Activated naive CD8-positive, alpha-beta T cell treated with anti-CD3 and anti-CD28 coated beads, Interleukin-2, amount 50 U/mL, for 16 hours (primary cell): ENCODE results near the gene PLP2.
"Not testable (repeated sequence)": the region's sequence is repeated elsewhere in the genome, so short reads cannot be mapped to it uniquely, and the experiment has no call there.

ENCODE experiments used
- DNase-seq: peaks from one replicate; pipeline ENCODE4 v3.0.0-alpha.2; 2020; ENCODE audit warnings: low read depth, low spot score

PLP2 gene

GRCh38 chrX:49171752-49172279, at the start of gene PLP2:
PLP2 (plus strand) TSS chrX:49171898; CDS start chrX:49172001, 103 bp downstream.
- peak; percentile 38 for DNase-seq

GRCh38 chrX:49122499-49122898, 49.2 kb upstream of the PLP2 start:
- DNase-seq = no peak

GRCh38 chrX:49127742-49128258, 43.9 kb upstream of the PLP2 start:
- not testable (repeated sequence) for DNase-seq

DNA sequence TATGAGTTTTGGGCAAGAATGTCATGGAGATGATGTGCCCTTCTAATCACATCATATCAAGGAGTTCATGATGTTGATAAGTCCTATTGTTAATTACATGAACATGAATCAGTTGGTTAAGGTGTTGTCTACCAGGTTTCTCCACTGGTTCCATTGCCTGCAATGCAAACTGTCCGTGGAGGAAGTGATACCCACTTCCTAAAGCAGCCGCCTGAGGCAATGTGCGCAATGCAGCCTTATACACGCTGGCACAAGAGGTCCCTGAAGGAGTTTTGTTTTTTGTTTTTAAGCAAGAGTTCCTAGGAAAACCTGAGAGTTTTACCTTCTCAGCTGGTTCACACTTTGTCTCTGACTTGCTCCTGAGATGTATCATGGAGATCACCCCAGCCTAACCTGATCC, 42.3 kb upstream of the PLP2 start:
- DNase-seq = no peak

DNA sequence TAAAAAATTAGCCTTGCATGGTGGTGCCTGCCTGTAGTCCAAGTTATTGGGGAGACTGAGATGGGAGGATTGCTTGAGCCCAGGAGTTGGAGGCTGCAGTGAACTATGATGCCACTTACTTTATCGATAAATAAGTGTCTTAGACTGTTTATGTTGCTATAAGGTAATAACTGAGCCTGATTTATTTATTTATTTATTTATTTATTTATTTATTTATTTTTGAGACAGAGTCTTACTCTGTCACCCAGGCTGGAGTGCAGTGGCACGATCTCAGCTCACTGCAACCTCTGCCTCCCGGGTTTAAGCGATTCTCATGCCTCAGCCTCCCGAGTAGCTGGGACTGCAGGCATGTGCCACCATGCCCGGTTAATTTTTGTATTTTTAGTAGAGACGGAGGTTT, 39.4 kb upstream of the PLP2 start:
- DNase-seq = not testable (repeated sequence)

GRCh38 chrX:49133759-49134158, 37.9 kb upstream of the PLP2 start:
- DNase-seq = no peak

- no peak for DNase-seq
These were observed 34.2 kb upstream of the PLP2 start for GRCh38 chrX:49137492-49137891.

DNA sequence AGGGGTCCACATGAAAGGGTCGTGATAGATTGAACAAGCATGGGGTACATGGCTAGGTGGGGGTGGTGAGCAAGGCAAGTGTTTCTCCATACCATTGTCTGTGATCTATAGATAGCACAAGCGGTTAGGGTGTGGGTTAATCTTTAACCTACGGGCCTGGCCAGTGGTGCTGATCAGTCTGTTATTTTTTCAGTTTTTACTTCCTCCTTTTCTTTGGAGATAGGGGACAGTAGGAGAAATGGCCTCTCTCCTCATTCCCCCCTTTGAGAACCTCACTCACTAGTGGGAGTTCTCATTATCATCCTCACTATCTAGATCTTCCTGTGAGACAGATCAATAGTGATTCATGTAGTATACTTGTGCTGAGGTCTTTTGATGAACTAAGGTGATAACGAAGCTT, 32.0 kb upstream of the PLP2 start:
- DNase-seq = no peak

- not testable (repeated sequence) for DNase-seq
These were observed 29.4 kb upstream of the PLP2 start for GRCh38 chrX:49142264-49142663.

DNA sequence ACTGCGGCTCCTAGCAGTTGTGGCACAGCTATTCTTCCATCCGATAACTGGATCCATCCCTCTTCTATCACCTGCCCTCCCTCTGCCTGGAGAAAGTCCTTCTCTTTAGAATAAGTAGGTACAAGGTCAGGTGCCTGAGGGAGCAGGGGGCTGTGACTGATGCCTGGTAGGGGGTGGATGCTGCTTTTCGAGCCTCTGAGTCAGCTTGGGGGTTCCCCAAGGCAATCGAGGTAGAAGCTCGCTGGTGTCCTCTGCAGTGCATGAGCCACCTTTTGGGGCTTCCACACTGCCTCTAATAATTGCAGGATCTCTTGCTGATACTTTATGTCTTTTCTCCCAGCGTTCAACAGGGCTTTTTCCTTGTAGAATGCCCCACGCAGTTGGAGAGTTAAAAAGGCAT, 28.5 kb upstream of the PLP2 start:
- not testable (repeated sequence) for DNase-seq

DNA sequence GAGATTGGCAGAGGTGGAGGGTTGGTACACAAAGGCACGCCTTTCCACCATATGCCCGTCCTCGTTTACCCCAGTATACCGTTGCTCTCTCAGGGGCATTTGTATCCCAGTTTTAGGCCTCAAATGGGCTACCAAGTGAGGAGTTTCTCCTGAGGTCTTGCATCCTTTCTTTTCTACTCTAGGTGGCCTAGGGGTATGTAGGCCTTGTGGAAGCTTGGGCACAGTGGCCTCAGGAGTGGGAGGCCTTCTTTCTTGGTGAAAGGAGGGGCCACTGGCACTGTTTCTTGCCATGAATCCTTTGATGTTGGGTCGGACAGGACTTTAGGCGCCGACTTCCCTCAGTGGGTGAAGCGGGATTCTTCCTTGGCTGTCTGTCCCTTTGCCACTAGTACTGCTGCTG, 24.4 kb upstream of the PLP2 start:
- DNase-seq = no peak

- no peak for DNase-seq
These were observed 23.8 kb upstream of the PLP2 start for GRCh38 chrX:49147936-49148335.

GRCh38 chrX:49148390-49149100, 23.2 kb upstream of the PLP2 start:
- DNase-seq = not testable (repeated sequence)

- DNase-seq = not testable (repeated sequence)
These were observed 22.4 kb upstream of the PLP2 start for GRCh38 chrX:49149291-49149690.

GRCh38 chrX:49153467-49153866, 18.2 kb upstream of the PLP2 start:
- no peak for DNase-seq

DNA sequence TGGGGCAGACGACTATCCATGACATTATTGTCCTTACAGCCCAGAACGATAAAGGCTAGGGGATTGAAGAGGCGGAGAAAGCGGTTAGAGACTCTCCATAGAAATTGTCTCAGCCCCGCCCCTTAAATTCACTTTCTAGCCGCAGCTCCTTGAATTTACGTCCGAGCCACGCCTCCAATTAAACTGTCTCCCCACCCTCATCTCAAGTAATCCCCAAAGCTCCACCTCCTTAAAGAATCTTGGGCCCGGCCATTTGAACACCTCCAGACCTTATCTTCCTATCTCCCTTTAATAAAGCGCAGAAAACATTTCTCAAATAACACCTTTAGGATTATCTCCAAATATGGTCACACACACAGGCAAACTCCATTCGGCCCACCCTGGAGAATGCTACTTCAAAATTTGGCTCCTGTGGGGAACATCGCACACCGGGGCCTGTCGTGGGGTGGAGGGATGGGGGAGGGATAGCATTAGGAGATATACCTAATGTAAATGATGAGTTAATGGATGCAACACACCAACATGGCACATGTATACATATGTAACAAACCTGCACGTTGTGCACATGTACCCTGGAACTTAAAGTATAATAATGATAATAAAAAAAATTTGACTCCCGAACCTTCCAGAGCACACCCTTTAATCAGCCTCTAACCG, 16.3 kb upstream of the PLP2 start:
- DNase-seq = no peak

- DNase-seq = peak; percentile 60
These were observed 15.5 kb upstream of the PLP2 start for GRCh38 chrX:49155900-49156837.

GRCh38 chrX:49157194-49157593, 14.5 kb upstream of the PLP2 start:
- no peak for DNase-seq

- DNase-seq = no peak
These were observed 10.8 kb upstream of the PLP2 start for GRCh38 chrX:49160908-49161307.

- DNase-seq = no peak
These were observed 10.1 kb upstream of the PLP2 start for GRCh38 chrX:49161632-49162031.

DNA sequence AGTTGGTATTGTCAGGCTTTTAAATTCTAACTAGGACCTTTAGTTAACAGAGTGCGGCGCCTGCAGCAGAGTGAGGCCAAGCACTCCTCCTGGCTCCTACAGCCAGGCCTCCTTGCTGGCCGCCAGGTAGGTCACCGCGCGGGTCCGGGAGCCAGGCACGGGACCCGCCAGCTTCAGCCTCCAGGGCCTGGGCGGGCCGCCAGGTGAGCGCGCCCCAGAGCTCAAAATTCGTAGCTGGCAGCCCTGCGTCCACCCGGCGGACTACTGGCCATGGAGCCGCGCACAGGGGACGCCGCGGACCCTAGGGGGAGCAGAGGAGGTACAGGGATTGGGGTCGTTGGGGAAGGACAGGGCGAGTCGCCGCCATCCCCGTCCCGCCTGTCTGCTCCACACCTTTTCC, 9.1 kb upstream of the PLP2 start, which contains the start of gene MAGIX:
Gene MAGIX (plus strand): TSS at position 139 of the 400 bp plus-strand sequence. CDS start 132 bp downstream, at position 271.
- DNase-seq = no peak
